AG08396 (cell line): ENCODE measurements around the gene CLEC4F.

Experiments used
- DNase-seq: peaks from one replicate; pipeline ENCODE4 v3.0.0; 2012; ENCODE audit warnings: low spot score, mixed read lengths

CLEC4F gene

DNA sequence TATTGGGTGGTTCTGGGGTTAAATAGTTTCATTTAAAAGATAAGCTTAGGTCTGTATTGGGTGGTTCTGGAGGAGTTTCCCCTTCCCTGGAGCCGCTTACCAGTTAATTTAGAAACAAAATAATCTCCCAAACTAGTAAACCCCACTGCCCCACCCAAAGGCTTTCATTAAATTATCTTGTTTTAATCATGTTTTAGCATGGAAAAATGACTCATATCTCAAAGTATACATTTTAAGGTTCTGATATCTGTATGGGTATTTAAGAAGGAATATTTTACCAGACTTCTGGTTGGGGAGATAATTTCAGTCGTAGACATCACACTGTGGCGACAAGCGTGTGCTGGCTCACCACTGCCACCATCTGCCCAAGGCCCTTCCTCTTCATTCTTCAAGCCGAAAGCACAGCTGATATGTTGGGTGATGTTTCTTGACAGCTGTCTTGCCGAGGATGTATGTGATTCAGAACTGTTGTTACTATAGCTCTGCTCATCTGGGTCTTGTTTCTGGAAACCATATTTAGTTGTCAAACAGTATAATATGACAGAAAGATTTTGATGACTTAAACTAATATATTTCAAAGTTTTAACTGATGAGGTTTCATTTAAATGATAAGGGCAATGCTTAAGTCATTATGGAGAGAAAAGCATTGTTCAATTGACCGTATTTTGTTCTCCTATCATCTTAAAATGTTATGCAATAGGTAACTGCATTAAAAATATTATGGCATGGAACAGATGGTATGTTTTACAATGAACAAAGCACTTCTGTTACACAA lies 35.1 kb downstream of the CLEC4F start:
- DNase-seq, result no peak

DNA sequence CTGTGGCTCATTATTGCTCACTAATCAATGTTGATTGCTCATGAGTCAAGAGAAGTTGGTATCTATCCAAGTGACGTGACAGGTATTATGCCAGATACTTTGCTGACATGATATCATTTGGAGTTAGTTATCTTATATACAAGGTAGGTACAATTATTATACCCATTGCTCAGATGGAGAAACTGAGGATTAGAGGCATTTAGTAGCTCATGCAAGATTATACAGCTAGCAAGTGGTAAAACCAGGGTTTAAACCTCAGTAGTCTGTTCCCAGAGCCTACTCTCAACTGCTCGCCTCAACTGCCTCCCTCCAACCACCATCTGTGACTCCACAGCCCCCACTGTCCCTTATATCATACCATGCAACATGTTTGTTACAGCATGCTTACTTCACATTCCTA lies 36.1 kb downstream of the CLEC4F start:
- no peak for DNase-seq

DNA sequence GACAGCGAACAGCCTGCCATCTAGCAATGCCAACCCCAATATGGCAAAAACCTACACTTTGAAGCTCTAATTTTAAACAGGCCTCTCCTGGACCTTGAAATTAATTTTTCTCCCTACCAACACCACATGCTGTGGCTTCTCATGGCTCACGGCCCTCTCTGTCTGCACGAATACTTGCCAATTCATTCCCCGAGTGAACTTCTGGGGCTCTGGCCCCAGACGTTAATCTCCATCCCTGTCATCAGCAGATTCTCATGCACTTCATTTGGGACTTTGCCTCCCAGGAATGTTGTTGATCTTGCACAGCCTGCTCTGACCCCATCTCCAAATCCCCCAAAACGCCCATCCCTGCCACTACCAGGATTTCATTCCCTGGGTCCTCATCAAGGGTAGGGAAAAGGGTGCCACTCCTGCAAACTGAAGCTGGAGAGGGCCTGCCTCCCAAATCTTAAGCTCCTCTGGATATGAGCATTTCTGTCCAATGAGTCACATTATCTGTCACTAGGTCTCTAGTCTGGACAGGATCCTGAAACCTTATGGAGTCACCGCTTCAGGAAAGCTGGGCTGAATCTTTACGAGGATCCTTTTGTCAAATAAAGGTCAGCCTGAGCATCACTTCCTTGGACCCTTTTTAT lies 40.4 kb downstream of the CLEC4F start:
- DNase-seq, result peak; percentile 30

DNA sequence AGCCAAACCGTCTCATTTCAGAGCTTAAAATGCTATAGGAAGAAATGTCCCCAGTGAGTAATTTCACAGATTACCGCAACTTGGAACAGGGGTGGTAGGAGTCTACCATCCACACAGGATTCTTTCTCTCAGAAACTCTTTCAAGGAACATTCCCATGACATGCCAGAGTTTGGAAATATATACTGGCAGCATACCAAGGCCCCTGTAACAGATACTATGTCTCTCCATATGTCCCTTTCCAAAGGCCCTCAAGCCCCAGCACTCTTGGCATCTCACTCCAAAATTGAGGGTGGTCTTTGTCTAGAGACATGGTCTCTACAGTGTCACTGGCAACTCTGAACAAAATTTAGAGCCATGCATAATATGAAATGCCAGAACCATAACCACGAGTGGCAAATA lies 40.9 kb downstream of the CLEC4F start:
- DNase-seq, result no peak

DNA sequence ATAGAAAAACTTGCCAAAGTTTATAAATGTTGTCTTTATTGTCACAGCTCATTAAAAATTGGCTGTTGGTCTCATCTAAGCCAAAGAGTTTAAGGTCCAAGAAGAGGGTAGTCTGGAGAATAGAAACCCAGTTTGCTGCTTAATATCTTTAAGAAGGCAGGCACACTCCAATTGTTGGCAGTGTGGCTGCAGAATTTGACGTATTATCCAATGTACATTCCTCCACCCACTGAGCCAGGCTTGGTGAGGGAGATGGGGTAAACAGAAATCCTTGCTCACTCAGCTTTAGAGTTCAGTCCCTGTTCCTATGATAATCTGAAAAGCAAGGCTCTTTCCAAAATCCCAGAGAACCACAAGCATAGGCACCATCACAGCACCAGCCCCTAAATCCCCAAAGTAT lies 41.7 kb downstream of the CLEC4F start:
- DNase-seq, result no peak

DNA sequence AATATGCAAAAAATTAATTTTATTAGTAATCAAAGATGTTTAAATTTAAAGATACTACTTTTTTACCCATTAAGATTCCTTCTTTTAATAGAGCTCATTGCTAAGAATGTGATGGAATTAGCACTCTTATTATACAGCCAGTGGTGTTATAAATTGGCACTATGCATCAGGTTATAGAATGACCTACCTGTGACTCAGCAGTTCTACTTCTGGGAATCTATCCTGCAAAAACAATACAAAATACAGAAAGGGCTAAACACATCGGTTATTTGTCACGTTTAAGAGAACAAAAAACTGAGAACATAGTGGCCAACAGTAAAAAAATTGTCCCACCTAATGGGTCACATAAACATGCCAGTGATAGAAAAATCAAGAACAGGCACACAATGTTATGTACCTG lies 42.9 kb downstream of the CLEC4F start:
- no peak for DNase-seq

DNA sequence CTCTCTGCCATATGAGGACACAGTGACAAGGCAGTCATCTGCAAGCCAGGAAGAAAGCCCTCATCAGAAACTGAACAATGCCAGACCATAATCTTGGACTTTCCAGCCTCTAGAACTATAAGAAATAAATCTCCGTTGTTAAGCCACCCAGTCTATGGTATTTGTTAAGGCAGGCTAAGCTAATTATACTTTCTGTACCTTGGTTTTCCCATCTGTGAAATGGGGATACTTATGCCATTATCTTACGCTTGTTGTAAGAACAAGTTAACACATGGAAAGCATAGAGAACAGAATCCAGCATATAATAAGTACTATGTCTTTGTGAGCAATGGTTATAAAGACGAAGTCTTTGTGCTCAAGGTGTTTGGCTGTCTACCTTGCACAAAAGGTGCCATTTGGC lies 44.1 kb downstream of the CLEC4F start:
- DNase-seq, result no peak

DNA sequence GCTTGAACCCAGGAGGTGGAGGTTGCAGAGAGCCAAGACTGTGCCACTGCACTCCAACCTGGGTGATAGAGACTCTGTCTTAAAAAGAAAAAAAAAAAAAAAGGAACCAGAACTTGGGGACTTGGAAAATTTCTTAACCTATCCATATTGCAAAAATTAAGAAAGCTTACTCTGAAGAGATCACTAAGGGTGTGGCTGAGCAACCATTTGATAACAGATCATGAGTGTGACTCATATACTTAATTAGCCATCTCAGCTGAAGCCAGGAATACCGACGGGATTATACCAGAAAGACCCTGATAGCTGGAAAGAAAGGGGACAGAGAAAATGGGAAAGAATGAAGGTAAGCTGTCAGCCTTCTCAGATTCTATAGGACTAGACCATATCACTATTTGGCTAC lies 45.3 kb downstream of the CLEC4F start:
- no peak for DNase-seq

DNA sequence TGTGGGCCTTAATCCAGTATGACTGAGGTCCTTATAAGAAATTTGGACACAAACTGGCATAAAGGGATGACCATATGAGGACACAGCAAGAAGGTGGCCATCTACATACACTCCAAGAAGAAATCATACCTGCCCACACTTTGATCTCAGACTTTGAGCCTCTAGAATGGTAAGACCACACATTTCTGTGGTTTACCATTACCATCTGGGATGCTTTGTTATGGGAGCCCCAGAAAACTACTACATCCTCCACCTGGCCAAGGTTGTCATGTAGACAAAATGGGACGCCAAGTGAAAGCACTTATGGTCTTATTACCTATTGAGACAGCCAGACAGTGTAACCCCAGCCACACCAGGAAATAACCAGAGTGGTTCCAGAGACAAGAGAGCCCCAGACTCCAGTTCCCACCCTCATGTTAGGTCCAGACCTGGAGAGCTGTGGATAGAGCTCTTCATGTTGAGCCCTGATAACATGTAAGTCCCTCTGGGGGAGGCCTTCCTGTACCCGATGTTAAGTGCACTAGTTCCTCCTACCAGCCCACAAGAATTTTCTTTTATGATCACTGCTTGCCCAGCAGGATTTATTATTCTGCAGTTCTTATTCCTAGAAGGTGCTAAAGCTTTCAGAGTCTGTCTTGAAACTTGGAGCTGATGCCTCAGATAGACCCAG lies 47.8 kb downstream of the CLEC4F start:
- DNase-seq, result no peak

DNA sequence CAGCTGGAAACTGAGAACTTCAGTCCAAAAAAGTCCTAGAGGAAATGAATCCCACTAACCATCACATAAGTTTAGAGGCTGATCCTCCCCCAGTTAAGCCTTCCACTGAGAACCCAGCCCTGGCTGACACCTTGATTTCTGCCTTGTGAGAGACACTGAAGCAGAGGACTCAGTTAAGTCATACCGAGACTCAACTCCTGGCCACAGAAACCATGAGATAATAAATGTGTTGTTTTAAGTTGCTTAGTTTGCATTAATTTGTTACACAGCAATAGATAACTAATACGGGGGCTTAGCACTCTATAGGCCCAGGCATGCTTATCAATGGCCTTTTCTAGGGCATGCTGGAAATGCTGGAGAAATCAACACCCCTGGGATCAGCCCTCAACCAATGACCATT lies 49.0 kb downstream of the CLEC4F start:
- DNase-seq, result no peak

DNA sequence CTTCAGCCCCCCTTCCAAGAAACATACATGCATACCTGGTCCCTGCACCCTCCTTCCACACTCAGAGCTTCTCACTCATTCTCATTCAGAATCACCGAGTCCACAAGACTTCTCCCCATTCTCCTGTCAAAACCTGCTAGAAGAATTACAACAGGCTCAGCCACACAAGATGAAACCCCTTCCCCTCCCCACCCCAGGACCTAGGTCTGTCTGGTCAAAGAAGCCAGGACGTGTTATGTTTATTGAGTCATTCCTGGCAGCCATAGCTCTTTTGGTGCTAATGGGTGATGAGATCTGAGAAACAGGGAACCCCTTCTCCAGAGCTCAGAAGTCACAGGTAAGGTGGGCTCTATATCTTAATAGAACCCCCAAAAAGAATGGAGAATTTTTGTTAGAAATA lies 50.9 kb downstream of the CLEC4F start:
- DNase-seq, result no peak

DNA sequence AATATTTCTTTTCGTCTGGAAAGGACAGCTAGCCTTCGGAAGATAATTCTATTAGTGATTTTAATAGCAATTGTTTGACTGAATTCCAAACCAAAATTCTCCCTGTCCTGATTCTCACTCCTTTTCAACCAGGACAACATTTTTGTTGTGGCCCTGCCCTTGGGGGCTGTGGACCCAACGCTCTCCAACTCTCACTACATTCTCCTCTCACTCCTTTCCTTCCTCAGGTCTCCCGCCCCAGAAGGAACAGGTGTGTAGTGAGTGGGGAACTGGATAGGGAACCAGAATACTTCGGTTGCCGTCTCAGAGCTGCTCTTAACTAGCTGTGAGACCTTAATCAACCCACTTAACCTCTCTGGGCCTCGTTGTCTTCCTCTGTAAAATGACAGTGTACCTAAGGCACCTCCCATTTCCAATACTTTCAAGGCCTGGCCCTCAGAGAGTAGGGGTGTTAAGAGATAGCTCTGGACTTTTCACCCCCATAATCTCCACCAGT lies 51.8 kb downstream of the CLEC4F start:
- no peak for DNase-seq

DNA sequence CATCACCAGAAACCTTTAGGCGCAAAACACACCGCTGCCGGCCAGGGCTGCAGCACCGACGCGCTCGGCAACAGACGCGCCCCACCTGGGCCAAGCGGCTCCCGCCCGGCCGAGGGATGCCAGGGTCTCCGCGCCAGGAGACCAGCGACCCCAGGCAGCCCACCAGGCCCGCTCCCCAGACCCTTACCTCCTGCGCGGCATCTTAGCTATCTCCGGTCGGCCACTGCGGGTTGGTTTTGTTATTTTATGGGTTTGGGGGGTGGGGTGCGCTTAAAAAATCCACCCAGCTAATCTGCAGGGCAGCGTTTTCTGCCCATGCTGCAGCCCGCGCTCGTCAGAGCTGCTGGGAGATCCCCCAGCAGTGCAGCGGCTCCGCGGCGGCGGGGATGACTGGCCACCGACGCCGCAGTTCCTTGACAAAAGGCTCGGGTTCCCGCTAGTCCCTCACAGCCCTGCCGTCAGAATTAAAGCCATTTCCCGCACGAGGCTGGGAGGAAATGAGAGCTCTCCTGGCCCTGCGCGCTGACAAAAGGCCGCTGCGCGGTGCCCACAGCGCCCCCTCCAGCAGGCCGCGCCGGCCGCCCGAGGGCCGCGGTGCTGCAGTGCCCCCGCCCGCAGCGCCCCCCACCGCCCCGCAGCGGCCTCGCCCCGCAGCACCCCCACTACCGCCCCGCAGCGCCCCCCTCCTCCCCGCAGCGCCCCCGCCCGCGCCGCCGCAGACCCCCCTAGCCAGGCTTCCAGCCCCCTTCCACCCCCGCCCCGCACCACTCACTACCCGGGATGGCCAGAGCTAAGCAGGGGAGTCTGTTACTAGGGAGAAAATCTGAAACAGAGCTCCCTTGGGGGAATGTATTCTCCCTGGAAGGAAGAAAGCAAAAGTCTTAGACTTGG lies 52.5 kb downstream of the CLEC4F start, which contains the start of gene ADD2:
Gene ADD2, minus strand, starts transcription at position 502 of the 891 bp plus-strand sequence. CDS start 61,792 bp downstream, outside the sequence.
- peak; percentile 46 for DNase-seq

DNA sequence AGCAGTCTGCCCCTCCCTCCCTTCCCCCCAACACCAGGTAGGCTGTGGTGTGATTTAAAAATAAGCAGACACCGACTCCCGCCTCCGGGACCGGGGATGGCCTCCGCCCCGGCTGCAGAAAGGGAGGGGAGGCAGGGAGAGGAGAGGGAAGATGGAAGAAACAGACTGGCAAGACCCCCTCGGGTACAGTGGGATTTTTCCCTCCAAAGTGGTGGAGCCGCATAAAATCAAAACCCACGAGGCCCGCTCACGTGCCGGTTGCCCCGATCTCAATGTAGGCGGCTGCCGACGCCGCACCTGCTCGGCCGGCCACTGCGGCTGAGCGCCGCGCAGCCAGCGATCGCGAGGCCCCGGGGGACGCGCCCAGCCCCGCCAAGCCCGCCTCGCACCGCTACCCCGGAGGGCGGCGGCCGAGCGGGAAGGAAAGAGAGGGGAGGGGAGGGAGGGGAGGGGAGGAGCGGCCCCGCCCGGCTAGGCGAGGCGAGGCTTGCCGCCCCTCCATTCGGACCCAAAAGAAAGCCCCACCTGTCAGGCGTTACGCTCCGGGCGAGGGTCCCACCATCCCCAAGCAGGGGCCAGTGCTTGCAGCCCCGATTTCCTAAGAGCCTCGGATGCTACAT lies 53.2 kb downstream of the CLEC4F start:
- no peak for DNase-seq

DNA sequence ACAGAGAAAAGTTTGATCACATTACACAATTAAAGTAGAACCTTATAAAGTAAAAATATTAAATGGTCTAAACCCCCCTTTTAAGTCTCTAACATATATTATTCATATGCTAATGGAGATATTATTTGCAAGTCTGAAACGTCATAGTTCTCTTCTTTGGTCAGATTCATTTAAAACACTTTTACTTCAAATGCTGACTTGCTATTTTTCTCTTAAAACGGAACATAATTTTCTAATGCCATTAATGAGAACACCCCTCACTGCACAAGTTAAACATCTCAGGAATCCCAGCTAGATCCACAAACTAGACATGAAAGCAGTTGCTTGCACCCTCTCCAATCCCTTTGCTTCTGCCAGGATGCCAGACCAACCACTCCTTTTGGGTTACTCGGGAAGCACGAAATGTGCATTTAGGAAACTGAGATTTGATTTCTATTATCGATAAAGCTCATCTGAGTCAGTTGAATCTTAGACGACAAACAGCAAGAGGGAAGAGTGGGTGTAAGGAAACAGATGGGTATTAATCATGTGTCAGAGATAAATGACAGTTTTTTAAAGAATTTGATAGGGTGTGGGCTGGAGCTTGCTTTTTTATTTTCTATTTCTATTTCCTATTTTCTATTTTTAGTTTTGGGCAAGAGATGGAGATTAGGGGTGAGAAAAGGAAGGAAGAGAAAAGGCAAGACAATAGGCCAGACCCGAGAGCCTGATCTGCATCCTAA lies 53.9 kb downstream of the CLEC4F start:
- DNase-seq, result no peak

DNA sequence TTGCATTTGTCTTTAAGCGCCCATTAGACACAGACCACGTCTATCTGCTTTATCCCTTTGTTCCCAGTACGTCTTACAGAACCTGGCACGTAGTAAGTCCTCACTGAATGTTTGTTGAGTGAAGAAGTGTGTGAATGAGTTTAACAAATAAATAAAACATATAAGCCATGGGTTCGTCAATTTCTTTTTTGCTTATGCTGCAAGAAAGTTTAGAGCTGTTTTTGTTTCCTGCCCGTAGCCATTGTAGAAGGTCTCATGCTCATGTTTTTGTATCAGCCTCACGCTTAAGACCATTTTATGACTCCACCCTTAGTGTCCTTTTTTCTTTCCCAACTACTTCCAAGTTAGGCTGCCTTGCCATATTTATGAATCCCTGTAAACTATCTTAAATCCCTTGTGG lies 54.9 kb downstream of the CLEC4F start:
- no peak for DNase-seq

DNA sequence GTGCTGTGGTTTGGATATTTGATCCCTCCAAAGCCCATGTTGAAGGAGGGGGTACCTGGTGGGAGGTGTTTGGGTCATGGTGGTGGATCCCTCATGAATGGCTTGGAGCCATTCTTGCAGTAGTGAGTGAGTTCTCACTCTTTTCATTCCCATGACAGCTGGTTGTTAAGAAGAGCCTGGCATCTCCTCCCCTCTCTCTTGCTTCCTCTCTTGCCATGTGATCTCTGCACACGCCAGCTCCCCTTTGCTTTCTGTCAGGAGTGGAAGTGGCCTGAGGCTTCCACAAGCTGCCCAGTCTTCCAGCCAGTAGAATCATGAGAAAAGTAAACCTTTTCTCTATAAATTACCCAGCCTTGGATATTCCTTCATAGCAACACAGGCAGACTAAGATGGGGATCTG lies 61.0 kb downstream of the CLEC4F start:
- no peak for DNase-seq
